Esophagus muscularis mucosa (tissue), 3 donors: ENCODE results near the gene OBP2B.

Source experiments
- CTCF ChIP-seq, 3 experiments: fragments of 200-600 bp in 2 of 3; fragments of 450-650 bp in 1 of 3; sonication (generic) in 2 of 3; IDR thresholded peaks; one replicate each; pipeline ENCODE4 v1.5.1; 2017 to 2019; ENCODE audit warnings: antibody characterized with exemption in 3 of 3, mild to moderate bottlenecking in 2 of 3, moderate library complexity in 1 of 3
- POLR2A ChIP-seq: fragments of 450-650 bp; IDR thresholded peaks from one replicate; pipeline ENCODE4 v1.6.1; 2017; ENCODE audit warnings: antibody characterized with exemption, moderate library complexity, mild to moderate bottlenecking, low read depth

- TF ChIP-seq CTCF (IDR thresholded peaks at IDR 0.05), result no peak
- TF ChIP-seq POLR2A, result no peak
These were observed 47.5 kb downstream of the OBP2B start for GRCh38 chr9:133161547-133161950.
